Neutrophil (primary cell): ENCODE results near the gene ZNF22.

Experiments
- H3K27ac ChIP-seq: fragments of 200-600 bp; sonication (generic); 2 replicates; pipeline ENCODE4 v1.5.1; 2016; ENCODE audit warnings: mild to moderate bottlenecking, moderate library complexity
- H3K27me3 ChIP-seq: fragments of 200-600 bp; sonication (generic); 2 replicates; pipeline ENCODE4 v1.6.0; 2016; ENCODE audit warnings: mild to moderate bottlenecking
- H3K36me3 ChIP-seq: fragments of 200-600 bp; sonication (generic); 2 replicates; pipeline ENCODE4 v1.5.1; 2017
- H3K4me1 ChIP-seq, 2 experiments: fragments of 200-600 bp in 1 of 2; sonication (generic) in 1 of 2; 1 replicate in 1 of 2; 2 replicates in 1 of 2; pipeline versions ENCODE4 v1.5.1 to v1.6.1; 2013 to 2016; ENCODE audit warnings: low read depth in 1 of 2, low read length in 1 of 2, mild to moderate bottlenecking in 1 of 2, moderate library complexity in 1 of 2; ENCODE audit not compliant: control insufficient read depth in 1 of 2, insufficient read depth in 1 of 2
- H3K4me3 ChIP-seq, 2 experiments: fragments of 200-600 bp in 1 of 2; sonication (generic) in 1 of 2; 1 replicate in 1 of 2; 2 replicates in 1 of 2; pipeline ENCODE4 v1.5.1; 2013 to 2016; ENCODE audit warnings: low read depth in 1 of 2, low read length in 1 of 2, mild to moderate bottlenecking in 1 of 2, moderate library complexity in 1 of 2
- H3K9me3 ChIP-seq: fragments of 200-600 bp; sonication (generic); 2 replicates; pipeline ENCODE4 v1.5.1; 2016
- TF ChIP-seq, protein P1 (sequence below): fragments of 200-600 bp; sonication (generic); IDR thresholded peaks from 2 replicates; pipeline ENCODE4 v1.5.1; 2016; ENCODE audit warnings: antibody characterized with exemption

The ZNF22 gene

DNA sequence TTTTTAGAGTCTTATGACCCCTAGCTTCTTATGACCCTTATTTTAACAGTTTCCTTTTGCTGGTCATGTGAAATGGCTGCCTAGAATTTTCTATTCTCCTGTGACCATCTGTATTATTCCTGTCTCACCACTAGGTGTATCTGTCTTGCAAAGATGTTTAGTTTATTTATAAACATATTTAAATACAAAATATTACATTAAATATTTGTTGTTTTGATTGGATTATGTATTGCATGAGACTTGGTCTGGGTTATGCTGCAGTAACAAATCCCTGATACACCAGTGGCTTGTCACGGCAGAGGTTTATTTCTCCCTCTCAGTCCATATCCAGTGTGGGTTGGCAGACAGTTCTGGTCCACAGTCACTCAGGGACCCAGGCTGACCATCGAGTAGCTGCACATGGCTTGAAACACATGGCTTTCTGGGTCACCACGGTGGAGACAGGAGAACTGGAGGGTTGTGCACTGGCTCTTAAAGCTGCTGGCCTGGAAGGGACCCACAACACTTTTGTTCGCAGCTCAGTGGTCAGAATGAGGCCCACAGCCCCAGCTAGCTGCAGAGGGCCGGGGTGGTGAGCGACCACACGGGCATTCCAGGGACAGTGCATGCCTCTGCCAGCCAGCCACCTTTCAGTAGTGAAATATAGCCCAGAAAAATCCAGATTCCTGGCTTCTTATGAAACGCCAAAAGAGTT, 33.8 kb upstream of the ZNF22 start:
- Histone ChIP-seq H3K9me3 (no peaks in the 10 kb centered on the region), H3K4me3 (no peak overlapping the region), H3K36me3 (no peaks in the 10 kb centered on the region), H3K27ac (peak overlapping the region; percentile 58), H3K27me3 (no peaks in the 10 kb centered on the region), H3K4me1 (peaks cover 34 to 46% of the 10 kb centered on the region in 2 experiments)
- TF ChIP-seq, protein P1, sequence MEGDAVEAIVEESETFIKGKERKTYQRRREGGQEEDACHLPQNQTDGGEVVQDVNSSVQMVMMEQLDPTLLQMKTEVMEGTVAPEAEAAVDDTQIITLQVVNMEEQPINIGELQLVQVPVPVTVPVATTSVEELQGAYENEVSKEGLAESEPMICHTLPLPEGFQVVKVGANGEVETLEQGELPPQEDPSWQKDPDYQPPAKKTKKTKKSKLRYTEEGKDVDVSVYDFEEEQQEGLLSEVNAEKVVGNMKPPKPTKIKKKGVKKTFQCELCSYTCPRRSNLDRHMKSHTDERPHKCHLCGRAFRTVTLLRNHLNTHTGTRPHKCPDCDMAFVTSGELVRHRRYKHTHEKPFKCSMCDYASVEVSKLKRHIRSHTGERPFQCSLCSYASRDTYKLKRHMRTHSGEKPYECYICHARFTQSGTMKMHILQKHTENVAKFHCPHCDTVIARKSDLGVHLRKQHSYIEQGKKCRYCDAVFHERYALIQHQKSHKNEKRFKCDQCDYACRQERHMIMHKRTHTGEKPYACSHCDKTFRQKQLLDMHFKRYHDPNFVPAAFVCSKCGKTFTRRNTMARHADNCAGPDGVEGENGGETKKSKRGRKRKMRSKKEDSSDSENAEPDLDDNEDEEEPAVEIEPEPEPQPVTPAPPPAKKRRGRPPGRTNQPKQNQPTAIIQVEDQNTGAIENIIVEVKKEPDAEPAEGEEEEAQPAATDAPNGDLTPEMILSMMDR: no peak

GRCh38 chr10:44967616-44968015, 33.1 kb upstream of the ZNF22 start:
- TF ChIP-seq, protein P1: no peak
- Histone ChIP-seq H3K36me3 (no peaks in the 10 kb centered on the region), H3K27me3 (no peaks in the 10 kb centered on the region), H3K4me1 (peaks cover 34 to 46% of the 10 kb centered on the region in 2 experiments), H3K4me3 (peak overlapping the region in 1 of 2 experiments; percentile 9), H3K27ac (peak overlapping the region; percentile 58), H3K9me3 (no peaks in the 10 kb centered on the region)

DNA sequence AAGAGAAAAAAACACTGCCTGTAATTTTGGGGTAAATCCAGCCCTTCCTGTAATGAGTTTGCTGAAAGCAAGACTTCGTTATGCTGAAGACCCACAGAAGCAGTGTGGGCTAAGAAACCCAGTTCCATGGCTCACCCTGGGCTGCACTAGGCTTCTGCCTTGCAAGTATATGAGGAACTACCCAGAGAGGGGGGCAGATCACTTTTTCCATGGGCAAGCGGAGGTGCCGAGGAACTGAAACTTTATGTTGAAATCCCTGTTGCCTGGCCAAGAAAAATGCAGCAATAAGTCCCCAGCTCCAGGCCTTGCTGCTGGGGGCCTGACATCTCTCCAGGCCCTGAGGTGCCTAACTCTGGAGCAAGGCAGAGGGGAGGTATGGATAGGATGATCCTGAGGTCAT, 32.6 kb upstream of the ZNF22 start:
- Histone ChIP-seq H3K4me1 (peaks cover 34 to 46% of the 10 kb centered on the region in 2 experiments), H3K27me3 (no peaks in the 10 kb centered on the region), H3K4me3 (peak overlapping the region; percentile 9 to 16), H3K9me3 (no peaks in the 10 kb centered on the region), H3K27ac (peak overlapping the region; percentile 58), H3K36me3 (no peaks in the 10 kb centered on the region)
- TF ChIP-seq, protein P1: no peak

DNA sequence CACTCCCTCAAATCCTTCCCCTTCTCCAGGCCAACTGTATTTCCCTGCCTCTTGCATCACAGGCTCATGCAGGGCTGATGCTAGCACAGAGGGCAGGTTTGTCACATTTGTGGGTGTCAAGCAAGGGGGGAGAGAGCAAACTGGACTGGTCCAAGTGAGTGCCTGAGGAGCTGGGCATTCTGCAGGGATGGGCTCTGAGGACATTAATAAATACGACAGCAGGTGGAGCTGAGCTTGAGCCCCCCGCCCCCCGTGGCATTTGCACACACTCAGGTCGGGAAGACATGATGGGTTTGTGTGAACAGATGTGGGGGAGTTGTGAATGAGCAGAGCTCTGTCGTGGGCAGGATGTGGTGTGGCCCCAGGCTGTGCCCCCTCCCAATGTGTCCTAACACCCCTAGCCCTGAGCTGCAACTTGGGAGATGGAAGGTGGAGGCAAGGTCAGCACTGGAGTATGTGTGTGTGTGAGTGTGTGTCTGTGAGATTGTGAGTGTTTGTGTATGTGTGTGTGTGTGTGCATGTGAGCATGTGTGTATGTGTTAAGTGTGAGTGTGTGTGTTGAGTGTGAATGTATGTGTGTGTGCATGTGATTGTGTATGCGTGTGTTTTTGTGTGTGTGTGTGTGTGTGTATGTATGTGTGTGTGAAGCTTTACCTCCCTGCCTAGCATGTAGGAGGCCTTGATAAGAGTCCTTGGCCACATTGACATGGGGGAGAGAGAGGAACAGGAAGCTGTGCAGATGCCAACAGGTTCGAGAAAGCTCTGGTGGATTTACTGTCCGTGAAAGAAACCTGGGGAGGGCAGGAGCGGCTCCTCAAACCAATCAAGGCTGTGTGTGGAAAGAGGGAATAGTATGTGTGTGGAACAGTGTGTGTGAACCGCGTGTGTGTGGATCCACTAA, 32.0 kb upstream of the ZNF22 start:
- peaks cover 38 to 50% of the 10 kb centered on the region in 2 experiments for H3K4me1 ChIP-seq
- H3K27me3 ChIP-seq: no peaks in the 10 kb centered on the region
- no peaks in the 10 kb centered on the region for H3K36me3 ChIP-seq
- TF ChIP-seq, protein P1: no peak
- no peaks in the 10 kb centered on the region for H3K9me3 ChIP-seq
- peak overlapping the region; percentile 58 for H3K27ac ChIP-seq
- peak overlapping the region; percentile 9 to 16 for H3K4me3 ChIP-seq

- Histone ChIP-seq H3K4me3 (no peak overlapping the region), H3K27ac (no peak overlapping the region), H3K4me1 (peaks cover 49 to 61% of the 10 kb centered on the region in 2 experiments), H3K9me3 (no peaks in the 10 kb centered on the region), H3K27me3 (no peaks in the 10 kb centered on the region), H3K36me3 (no peaks in the 10 kb centered on the region)
- TF ChIP-seq, protein P1: no peak
Measured at GRCh38 chr10:44969854-44970253, 30.9 kb upstream of the ZNF22 start.
